Breast epithelium (tissue), 3 donors: ENCODE data around the gene LAMB3.

Experiments used
- POLR2A ChIP-seq: fragments of 450-650 bp; IDR thresholded peaks from one replicate; pipeline ENCODE4 v1.6.1; 2016; ENCODE audit warnings: antibody characterized with exemption, mild to moderate bottlenecking, moderate library complexity
- POLR2AphosphoS5 ChIP-seq, 3 donors: sonication (generic); formaldehyde crosslinking; IDR thresholded peaks; one replicate each; pipeline ENCODE4 v1.6.1; 2017; ENCODE audit warnings: antibody characterized with exemption in 3 of 3
- TF ChIP-seq, protein P1 (sequence below), 3 donors: fragments of 450-650 bp; IDR thresholded peaks; one replicate each; pipeline ENCODE4 v1.5.1; 2016 to 2017; ENCODE audit warnings: antibody characterized with exemption in 3 of 3, mild to moderate bottlenecking in 3 of 3, moderate library complexity in 3 of 3

GRCh38 chr1:209569455-209570207, 82.6 kb downstream of the LAMB3 start:
- TF ChIP-seq, protein P1, sequence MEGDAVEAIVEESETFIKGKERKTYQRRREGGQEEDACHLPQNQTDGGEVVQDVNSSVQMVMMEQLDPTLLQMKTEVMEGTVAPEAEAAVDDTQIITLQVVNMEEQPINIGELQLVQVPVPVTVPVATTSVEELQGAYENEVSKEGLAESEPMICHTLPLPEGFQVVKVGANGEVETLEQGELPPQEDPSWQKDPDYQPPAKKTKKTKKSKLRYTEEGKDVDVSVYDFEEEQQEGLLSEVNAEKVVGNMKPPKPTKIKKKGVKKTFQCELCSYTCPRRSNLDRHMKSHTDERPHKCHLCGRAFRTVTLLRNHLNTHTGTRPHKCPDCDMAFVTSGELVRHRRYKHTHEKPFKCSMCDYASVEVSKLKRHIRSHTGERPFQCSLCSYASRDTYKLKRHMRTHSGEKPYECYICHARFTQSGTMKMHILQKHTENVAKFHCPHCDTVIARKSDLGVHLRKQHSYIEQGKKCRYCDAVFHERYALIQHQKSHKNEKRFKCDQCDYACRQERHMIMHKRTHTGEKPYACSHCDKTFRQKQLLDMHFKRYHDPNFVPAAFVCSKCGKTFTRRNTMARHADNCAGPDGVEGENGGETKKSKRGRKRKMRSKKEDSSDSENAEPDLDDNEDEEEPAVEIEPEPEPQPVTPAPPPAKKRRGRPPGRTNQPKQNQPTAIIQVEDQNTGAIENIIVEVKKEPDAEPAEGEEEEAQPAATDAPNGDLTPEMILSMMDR (IDR thresholded peaks at IDR 0.05): peak; percentile 63 to 75 (median 65)
- TF ChIP-seq POLR2AphosphoS5 (IDR thresholded peaks at IDR 0.05) (no peak), POLR2A (no peak)
